Urothelium cell line (cell line): ENCODE measurements around the gene SUN2.

Source experiments
- DNase-seq: peaks from one replicate; pipeline ENCODE4 v3.0.0; 2011; ENCODE audit warnings: low spot score, mixed read lengths
- FAIRE-seq: peaks from 2 replicates; lab custom pipeline; 2011; peaks lifted over from hg19 to GRCh38; lab: Jason Lieb, UNC

SUN2 gene

DNA sequence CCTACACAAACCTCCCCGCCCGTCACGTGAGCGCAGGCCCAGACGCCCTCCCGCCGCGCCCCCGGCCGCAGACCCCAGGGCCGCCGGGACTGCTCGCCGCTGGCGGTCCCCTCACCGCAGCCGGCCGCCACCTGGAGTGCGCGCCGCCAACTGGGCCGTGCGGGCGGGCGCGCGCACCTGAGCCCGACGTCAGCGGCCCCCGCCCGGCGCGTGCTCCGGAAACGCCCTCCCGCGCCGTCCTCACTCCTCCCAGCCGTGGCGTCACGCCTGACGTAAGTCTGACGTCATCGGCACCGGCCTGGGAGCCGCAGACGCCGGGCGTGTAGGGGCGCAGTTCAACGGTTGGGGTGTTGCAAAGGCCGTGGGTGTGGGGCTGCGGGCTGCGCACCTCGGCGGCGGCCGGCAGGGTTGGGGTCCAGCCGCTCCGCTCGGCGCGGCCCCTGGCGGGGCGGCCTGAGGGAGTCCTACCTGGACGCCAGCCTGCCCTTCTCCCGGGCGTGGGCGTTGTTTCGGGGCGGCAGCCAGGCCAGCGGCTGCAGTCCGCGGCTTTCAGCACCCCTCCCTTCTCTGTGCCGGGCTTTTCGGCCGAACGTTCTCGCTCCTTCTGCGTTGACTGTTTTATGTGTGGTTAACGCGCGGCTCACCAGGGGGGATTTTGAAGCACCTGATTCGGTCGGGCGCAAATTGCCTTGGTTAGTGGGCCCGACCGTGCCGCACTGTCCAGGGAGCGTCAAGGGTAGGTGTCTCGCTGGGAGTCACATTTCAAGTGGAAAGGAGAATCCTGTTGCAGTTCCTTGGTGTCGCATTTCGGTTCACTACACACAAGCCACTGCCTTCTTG lies 54.8 kb downstream of the SUN2 start, which contains the start of gene JOSD1:
JOSD1 (minus strand) TSS at position 155 of the 840 bp plus-strand sequence. CDS start 956 bp downstream, outside the sequence.
- FAIRE-seq = peak; percentile 98
- peak; percentile 97 for DNase-seq

DNA sequence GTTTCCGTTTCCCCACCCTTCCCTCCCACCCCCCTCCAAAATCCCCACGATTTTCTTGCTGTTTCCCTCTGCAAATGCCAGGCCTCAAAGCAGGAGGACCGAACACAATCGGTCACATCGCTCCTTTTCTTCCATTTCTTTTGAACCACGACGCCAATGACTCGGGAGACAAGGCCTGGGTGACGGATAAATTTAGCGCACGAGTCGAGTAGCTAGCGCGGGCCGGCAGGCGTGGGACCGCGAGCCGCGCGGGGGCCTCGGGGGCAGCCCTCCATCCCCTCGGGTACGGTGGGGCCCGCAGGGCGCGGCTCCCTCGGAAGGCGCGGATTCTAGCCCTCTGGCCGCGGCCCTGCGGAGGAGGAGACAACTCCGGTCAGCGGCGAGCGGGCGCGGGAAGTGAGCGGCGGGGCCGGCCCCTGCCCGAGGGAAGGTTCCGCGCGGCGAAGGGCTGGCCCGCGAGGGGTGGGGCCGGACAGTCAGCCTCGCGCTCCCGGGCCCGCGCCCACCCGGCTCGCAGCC lies 55.5 kb downstream of the SUN2 start:
- no peak for FAIRE-seq
- DNase-seq = peak; percentile 80

DNA sequence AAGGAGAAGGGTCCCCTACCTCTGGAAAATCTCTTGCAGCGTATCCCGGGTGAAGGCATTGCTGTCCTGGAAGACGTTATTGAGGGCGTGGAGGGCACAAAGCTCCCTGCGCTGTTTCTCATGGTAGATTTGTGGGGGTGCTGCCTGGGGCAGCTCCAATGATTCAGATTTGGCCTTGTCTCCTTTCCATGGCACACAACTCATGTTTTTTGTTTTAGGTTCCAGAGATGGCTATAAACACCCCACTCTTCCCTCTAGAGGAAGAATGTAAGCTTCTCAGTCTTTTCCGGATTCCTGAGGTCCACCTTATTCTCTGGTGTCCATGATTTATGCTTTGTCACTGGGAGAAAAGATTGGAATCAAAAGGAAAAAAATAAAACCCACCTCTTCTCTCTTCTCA lies 56.0 kb downstream of the SUN2 start:
- FAIRE-seq = no peak
- no peak for DNase-seq

DNA sequence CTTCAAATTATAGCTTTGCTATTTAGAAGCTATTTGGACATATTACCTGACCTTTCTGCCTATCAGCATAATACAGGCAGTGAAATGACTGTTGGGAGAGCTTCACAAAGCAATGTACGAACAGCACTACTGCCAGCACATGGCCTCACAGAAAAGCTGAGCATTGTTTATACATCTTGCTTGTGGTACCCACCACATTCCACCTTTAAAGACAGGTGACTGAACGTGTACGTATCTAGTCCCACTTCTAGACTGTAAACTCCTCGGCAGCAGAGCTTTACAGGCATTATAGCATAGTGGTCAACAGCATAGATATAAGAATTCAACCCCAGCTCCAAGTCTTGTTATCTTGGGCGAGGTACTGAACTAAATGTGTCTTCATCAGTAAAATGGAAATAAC lies 56.7 kb downstream of the SUN2 start:
- DNase-seq = no peak
- no peak for FAIRE-seq

DNA sequence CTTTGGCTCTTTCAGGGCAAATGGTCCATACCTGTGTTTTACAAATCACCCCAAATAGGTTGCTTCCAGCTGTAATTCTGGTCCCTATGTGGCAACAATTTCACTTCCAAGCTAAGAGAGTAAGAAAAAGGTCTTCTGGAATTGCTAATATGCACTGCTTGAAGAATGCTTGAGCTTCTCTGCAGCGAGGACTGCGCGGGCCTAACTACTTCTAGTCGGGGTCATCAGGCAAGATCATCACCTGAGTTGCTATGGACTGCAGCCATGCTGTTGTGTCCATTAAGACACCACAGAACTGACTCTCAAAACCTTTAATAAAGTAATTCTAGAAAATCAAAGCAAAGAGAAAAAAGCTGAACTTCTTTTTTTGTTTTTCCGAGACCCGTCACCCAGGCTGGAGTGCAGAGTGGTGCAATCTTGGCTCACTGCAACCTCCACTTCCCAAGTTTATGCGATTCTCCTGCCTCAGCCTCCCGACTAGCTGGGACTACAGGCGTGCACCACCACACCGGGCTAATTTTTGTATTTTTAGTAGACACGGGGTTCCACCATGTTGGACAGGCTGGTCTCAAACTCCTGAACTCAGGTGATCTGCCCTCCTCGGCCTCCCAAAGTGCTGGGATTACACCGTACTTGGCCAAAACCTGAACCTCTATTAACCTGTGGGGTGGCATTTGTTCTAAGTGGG lies 57.2 kb downstream of the SUN2 start:
- DNase-seq (no peak), FAIRE-seq (no peak)

DNA sequence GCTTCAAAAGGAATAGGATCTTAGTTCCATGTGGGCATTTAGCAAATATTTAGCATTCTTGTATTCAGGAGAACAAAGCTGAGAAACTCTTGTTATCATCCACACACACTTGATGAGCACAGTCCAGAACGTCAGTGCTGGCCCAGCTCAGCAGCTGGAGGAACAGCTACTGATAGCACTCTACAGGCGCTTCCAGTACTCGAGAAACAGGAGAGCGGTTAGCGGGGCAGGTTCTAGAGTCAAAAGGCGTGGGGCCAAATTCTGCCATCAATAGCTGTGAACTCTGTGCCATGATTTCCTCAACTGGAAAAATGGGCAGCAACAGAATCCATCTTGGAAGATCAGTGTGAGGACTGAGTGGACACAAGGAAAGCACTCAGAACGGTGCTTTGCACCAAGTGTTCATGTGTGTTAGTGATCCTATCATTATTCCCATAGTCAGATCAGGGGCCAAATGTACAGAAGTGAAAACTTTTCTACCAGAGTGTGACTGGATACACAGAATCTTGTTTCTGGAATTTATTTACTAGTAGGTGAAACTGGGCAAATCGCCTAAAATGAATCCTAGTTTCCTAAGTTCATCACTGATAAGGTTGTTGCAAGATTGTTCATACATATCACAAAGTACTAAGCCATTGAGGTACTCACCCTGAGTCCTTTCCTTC lies 58.2 kb downstream of the SUN2 start:
- no peak for FAIRE-seq
- no peak for DNase-seq

DNA sequence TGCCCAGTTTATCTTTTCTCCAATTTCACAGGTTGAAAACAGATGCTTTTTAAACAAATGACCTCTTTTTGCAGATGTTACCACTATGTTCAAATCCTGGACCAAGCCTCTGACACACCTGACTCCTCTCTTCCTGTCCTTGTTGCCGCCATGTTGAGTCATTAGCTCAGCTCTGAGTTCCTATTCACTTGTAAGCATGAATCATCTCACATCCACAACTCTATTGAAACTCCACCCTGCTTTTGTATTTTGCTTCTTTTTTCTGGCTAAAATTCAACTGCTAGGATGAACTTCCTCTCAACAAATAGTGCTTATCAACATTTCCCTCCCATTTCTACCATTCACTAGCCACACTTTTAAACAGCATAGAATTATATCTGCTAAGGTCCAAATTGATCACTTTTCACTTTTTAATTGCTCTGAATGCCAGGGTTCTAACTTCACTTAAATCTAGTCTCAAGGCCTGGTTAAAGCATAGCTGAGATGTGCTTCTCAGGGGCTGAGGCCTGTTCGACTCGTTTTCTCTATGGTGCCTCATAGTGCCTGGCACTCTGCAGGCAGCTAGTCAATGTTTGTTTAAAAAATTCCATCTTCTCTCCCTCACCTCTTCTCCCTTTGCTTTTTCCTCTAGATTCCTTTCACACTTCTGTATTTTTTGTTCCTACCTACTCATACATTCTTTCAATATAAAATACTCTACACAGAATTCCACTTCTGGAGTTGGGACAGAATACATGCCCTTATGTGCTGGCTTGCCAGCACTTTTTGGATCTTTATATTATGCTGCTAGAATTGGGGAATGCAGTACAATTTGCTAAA lies 59.0 kb downstream of the SUN2 start:
- peak; percentile 32 for FAIRE-seq

DNA sequence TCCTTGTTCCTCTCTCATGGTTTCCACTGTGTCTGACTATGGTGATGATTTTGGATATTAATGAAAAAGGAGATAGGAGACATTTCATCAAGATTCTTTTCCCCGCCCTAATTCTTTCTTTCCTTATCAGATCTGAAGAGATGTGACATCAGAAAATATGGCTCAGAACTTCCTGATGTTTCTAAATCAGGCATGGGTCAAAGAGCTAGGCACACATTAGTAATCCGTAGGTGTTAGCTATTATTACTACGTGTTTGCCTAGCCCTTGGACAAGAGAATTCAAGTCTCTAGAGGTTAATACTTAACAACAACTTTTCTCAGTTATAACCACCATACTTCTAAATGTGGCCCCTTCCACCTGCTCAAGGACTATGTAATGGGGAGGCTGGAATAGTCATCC lies 60.9 kb downstream of the SUN2 start:
- FAIRE-seq (no peak), DNase-seq (no peak)

More for the DNA sequence above, 59.0 kb downstream of the SUN2 start:
- DNase-seq = peak; percentile 61

DNA sequence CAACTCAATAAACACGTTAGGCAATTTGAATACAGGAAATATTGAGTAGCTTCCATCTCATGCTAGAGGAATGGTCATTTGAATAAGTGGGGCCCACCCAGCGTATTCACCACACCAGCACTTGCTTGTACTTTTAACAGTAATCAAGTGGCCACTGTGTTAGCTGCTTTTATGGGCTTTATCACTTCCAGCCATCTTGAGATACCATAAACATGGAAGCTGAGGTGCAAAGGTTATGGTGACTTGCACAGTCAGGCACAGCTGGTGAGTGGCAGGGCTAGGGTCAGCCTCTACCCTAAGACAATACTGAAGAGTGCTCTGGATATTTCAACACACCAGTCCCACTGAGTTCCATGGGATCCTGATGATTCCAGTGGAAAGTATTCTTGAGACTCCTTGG lies 61.7 kb downstream of the SUN2 start:
- DNase-seq (no peak), FAIRE-seq (peak; percentile 37)

DNA sequence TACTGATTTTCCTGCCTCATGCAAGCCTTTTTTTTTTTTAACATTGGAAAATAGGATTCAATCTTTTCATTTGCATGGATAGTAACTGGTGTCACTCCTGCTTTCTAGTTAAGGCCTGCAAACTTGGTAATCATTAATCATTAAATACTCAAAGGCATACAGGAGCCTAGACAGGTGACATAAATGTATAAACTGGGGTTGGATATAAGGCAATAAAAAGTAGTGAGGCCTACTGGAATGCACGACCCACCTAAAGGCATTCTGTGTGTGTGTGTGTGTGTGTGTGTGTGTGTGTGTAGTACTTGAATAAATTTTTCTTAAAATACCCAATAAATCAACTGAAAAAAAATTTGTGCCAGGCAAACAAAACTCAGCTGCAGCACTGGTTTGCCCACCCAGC lies 66.1 kb downstream of the SUN2 start:
- FAIRE-seq (no peak), DNase-seq (no peak)

DNA sequence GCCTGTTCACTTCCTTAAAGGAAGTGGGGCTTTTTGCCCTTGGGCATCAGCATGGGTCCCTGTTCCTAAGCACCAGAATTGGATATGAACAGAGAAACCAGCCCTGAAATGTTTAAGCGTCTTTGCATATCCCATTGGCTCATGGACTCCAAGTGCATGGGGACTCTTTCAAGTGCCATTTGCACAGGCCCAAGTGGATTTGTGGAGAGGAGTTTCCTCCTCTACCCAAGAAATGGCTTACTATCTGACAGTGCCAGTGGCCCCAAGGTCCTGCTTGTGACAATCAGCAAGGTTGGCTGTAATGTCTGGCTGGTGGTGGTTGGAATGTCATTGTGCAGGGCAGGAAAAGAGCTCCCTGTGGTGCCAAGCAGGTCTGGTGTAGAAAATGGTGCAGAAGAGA lies 70.0 kb downstream of the SUN2 start:
- no peak for DNase-seq
- no peak for FAIRE-seq

DNA sequence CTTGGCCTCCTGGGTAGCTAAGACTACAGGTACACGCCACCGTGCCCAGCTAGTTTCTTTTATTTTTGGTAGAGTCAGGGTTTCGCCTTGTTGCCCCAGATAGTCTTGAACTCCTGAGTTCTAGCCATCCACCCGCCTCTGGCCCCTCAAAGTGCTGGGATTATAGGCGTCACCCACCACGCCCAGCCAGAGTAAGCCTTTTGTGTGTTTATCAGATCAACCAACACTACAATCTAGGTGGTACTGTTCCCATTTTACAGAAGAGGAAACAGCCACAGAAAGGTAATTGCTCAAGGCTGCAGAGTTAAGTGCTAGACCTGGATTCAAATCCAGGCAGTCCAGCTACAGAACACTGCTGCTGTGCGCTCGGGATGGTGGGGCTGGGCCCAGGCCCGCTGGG lies 70.9 kb downstream of the SUN2 start:
- no peak for FAIRE-seq
- DNase-seq = no peak
